Astrocyte of the cerebellum (primary cell): ENCODE results near the gene ASPDH.

ENCODE experiments used
- DNase-seq: peaks from one replicate; pipeline ENCODE4 v3.0.0-alpha.2; 2011; ENCODE audit warnings: low read depth
- H3K4me3 ChIP-seq: 2 replicates; pipeline ENCODE4 v1.5.1; 2011; ENCODE audit warnings: mild to moderate bottlenecking, low read depth, low read length, moderate library complexity
- CTCF ChIP-seq: IDR thresholded peaks from 2 replicates; pipeline ENCODE4 v1.5.1; 2012; ENCODE audit warnings: low read length, low read depth, moderate library complexity, mild to moderate bottlenecking; ENCODE audit errors: missing control alignments
- in situ Hi-C: cut with HindIII; loops from 2 replicates; pipeline ENCODE4 v1.10.0; 2017; ENCODE audit warnings: low sequenced_read_pairs

Gene ASPDH

GRCh38 chr19:50513746-50514345 lies at the start of gene ASPDH:
ASPDH (minus strand) TSS chr19:50513913; CDS start chr19:50513823, 90 bp downstream.
- in situ Hi-C loops, result no loop called here
- H3K4me3 ChIP-seq, result no peak within 1 kb of the TSS
- no peak for DNase-seq
- no peak for TF ChIP-seq CTCF

GRCh38 chr19:50562996-50563395 lies 49.3 kb upstream of the ASPDH start:
- TF ChIP-seq CTCF, result no peak
- no peak overlapping the region for H3K4me3 ChIP-seq
- no peak for DNase-seq
- in situ Hi-C loops, result no loop called here

- no peak for DNase-seq
- no peak for TF ChIP-seq CTCF
- in situ Hi-C loops, result no loop called here
- H3K4me3 ChIP-seq, result no peak overlapping the region
Measured at GRCh38 chr19:50562329-50562728, 48.6 kb upstream of the ASPDH start.

- TF ChIP-seq CTCF, result no peak
- no peak for DNase-seq
- in situ Hi-C loops, result no loop called here
Measured at GRCh38 chr19:50559636-50560035, 45.9 kb upstream of the ASPDH start.

GRCh38 chr19:50558449-50558848 lies 44.7 kb upstream of the ASPDH start:
- in situ Hi-C loops, result no loop called here
- TF ChIP-seq CTCF, result no peak
- DNase-seq, result no peak
- no peak overlapping the region for H3K4me3 ChIP-seq

More at GRCh38 chr19:50559636-50560035, 45.9 kb upstream of the ASPDH start:
- no peak overlapping the region for H3K4me3 ChIP-seq

GRCh38 chr19:50558039-50558438 lies 44.3 kb upstream of the ASPDH start:
- no peak overlapping the region for H3K4me3 ChIP-seq
- no peak for DNase-seq
- in situ Hi-C loops, result no loop called here
- no peak for TF ChIP-seq CTCF
